Measurements from ENCODE around the gene ZNF808. TPM values are rescaled to one million over a fixed set of nuclear protein-coding genes. Genes with fewer than 3 reads are reported as not detected.
"Not testable (repeated sequence)": the region's sequence is repeated elsewhere in the genome, so short reads cannot be mapped to it uniquely, and the experiment has no call there.

ZNF808 gene
- total RNA-seq, 1 donor from 2014 or later: 48.0 TPM

DNA sequence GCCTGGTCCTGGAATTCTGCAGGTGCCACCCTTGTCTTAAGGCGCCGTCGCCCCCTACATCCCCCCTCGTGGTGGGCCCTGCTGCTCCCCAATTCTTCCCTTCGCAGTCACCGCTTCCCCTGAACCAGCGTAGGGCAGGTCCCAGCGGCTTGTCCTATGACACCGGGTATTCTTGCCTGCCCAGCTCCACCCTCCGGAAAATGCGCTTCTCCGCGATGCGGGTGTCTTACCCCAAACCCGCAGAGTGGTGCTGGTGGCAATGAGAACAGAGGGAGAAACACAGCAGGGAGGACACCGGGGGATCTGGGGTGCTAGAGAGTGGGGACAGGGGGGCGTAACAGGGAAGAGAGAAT, 9.0 kb downstream of the ZNF808 start:
- peak; percentile 13 for DNase-seq

DNA sequence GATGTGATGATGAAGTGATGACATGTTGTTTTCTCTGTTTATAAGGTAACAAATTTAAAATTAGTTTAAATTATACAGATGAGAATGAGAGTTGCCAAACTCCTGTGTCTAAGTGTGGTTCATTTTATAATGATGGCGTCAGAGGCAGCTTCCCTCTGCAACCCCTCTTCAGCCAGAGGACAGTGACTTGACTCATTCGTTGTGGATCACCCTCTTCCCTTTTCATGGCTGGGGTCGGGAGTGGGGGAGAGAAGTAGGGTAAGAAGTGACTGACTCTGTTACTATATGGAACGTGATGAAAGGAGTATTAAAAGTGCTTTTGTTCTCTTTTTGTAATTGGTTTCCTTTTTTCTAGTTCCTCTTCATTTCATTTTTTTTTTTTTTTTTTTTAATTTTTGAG, 11.3 kb downstream of the ZNF808 start:
- not testable (repeated sequence) for DNase-seq

DNA sequence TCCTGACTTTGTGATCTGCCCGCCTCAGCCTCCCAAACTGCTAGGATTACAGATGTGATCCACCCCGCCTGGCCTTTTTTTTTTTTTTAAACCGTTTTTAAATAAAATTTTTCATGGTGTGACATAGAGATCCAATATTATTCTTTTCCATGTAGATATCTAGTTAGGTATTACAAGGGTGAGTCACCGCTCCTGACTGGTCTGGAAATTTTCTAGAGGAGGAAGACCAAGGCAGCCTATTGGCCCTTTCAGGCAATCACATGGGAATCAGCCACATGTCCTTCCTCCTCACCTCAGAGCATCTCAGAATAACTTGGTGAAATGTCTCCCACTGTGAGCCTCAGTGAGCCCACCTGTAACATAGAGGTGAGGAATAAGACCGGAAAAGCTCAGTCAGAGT, 13.7 kb downstream of the ZNF808 start:
- not testable (repeated sequence) for DNase-seq

DNA sequence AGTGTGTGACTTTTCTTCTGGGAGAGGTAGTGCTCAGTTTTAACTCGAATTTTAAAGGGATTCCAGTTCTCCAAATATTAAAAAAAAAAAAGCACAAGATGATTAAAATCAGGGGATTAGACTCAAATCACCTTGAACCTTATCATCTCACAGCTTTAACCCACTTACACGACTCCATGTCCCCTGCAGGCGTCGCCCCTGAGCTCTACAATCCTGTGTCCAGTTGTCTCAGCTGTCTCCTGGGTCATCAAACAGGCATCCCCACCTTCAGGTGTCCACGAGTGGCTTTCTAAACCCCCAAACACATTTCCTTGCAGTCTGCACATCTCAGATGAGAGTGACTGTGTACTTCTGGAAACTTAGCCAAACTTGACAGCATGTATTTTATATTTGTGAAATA, 14.1 kb downstream of the ZNF808 start:
- DNase-seq: no peak

DNA sequence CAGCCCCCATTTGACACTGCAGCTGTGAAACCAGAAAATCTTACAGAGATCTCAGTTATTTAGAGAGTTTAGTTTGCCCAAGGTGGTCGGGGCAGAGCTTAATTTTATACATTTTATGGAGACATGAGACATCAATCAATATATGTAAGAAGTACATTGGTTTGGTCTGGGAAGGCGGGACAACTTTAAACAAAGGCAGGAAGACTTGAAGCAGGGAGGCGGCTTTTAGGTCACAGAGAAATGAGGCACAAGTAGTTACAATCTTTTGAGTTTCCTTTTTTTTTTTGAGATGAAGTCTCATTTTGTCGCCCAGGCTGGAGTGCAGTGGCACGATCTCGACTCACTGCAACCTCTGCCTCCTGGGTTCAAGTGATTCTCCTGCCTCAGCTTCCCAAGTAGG, 15.1 kb downstream of the ZNF808 start:
- DNase-seq: not testable (repeated sequence)

DNA sequence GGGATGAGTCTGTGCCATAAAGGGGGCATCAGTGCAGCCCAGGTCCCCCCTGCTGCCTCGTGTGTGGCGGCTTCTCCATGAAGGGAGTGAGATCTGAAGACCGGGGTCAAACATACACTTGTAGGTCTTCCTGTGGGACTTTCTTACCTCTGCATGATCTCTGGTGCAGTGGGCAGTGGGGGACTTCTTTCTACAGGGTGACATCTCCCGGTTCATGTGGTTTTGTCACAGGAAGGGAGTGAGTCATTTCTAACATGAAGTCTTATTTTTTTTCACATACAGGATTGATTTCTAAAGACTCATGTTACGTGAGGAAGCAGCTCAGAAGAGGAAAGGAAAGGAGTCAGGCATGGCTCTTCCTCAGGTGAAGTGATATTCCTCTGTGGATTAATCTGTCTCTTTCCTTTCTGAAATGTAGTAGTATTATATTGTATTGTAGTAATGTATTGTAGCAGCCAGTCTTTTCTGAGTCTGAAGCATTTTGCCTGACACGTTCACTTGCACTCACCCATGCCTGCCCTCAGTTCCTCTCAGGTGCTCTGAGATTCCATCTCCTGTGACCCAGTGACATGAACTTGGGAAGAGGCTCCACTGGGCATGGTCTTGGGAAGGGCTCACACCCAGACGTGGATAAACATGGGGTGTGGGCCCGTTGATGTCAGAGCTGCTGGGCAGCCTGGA, 15.7 kb downstream of the ZNF808 start:
- no peak for DNase-seq

DNA sequence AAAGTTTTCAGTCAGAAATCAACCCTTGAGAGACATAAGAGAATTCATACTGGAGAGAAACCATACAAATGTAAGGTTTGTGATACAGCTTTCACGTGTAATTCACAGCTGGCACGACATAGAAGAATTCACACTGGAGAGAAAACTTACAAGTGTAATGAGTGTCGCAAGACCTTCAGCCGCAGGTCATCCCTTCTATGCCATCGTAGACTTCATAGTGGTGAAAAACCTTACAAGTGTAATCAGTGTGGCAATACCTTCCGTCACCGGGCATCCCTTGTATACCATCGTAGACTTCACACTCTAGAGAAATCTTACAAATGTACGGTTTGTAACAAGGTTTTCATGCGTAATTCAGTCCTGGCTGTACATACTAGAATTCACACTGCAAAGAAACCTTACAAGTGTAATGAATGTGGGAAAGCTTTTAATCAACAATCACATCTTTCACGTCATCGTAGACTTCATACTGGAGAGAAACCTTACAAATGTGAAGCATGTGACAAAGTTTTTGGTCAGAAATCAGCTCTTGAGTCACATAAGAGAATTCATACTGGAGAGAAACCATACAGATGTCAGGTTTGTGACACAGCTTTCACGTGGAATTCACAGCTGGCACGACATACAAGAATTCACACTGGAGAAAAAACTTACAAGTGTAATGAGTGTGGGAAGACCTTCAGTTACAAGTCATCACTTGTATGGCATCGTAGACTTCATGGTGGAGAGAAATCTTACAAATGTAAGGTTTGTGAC, 26.9 kb downstream of the ZNF808 start:
- no peak for DNase-seq

DNA sequence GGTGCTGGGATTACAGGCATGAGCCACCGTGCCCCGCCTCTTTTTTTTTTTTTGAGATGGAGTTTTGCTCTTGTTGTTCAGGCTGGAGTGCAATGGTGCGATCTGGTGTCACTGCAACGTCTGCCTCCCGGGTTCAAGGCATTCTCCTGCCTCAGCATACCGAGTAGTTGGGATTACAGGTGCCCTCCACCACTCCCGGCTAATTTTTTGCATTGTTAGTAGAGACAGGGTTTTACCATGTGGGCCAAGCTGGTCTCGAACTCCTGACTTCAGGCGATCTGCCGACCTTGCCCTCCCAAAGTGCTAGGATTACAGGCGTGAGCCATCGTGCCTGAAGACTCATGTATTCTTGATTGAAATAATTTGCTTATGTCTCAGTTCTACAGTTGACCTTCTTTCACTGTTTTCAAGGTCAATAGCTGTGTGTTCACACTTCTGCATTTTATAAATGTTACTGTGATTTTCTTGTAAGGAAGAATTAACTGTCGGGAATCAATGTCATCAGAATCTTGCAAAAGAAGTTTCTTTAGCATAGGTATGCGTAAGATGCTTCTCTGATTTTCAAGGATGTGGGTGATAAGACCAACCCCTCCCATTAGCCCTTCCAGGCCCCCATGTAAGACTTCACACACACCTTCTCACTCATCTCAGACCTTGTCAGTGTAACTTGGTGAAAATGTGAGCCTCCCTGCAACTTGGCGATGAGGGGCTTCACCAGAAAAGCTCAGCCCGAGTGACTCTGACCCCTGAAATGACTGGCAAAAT, 29.9 kb downstream of the ZNF808 start:
- no peak for DNase-seq

DNA sequence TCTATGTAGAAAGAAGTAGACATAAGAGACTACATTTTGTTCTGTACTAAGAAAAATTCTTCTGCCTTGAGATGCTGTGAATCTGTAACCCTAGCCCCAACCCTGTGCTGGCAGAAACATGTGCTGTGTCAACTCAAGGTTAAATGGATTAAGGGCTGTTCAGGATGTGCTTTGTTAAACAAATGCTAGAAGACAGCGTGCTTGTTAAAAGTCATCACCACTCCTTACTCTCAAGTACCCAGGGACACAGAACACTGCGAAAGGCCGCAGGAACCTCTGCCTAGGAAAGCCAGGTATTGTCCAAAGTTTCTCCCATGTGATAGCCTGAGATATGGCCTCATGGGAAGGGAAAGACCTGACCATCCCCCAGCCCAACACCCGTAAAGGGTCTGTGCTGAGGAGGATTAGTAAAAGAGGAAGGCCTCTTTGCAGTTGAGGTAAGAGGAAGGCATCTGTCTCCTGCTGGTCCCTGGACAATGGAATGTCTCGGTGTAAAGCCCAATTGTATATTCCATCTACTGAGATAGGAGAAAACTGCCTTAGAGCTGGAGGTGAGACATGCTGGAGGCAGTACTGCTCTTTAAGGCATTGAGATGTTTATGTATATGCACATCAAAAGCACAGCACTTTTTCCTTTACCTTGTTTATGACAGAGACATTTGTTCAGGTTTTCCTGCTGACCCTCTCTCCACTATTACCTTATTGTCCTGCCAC, 31.4 kb downstream of the ZNF808 start:
- DNase-seq: peak; percentile 5

DNA sequence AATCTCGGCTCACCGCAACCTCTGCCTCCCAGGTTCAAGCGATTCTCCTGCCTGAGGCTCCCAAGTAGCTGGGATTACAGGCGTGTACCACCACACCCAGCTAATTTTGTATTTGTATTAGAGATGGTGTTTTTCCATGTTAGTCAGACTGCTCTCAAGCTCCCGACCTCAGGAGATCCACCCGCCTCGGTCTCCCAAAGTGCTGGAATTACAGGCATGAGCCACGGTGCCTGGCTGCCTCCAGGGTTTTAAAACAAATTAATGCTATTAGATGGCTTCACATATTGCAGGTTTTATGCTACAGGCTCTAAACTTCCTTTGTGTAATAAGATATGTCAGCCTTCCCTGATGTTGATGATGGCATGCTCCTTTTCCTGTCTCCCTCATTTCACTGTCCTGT, 34.1 kb downstream of the ZNF808 start:
- DNase-seq: not testable (repeated sequence)

DNA sequence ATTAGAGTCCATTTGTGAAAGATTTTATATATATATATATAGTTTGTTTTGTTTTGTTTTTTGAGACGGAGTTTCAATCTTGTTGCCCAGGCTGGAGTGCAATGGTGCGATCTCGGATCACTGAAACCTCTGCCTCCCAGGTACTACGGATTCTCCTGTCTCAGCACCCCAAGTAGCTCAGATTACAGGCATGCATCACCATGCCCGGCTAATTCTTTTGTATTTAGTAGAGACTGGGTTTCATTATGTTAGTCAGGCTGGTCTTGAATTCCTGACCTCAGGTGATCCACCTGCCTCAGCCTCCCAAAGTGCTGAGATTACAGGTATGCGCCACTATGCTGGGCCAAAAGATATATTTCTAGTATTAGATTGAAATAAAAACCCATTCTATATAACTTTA, 38.7 kb downstream of the ZNF808 start:
- DNase-seq: no peak

DNA sequence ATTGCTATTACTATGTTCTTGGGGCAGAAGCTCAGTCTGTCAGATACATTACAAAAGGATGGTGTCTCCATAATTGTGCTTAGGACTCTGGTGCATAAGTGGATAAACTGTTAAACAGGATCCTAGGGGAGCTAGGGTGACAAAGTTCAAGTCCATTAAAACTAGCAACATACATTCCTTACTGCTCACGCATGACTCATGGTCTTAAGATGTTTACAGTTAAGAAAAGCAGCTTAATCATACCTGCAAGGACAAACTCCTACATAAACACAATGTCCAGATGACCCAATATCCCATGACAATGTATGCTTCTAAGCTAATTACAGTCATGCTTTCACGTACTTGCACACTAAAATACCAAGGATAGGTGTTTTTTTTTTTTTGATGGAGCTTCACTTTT, 39.1 kb downstream of the ZNF808 start:
- DNase-seq: no peak

DNA sequence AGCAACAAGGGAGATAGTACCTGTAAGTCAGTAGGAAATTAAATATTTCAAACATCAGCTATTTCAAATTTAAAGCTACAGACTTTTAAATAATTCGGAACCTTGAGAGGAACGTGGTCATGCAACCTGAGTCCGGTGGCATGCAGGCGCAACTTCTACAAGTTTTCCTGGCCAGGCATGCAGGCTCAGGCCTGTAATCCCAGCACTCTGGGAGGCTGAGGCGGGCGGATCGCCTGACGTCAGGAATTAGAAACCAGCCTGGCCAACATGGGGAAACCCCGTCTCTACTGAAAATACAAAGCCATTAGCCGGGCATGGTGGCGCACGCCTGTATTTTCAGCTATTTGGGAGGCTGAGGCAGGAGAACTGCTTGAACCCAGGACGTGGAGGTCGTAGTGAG, 40.5 kb downstream of the ZNF808 start:
- DNase-seq: no peak

DNA sequence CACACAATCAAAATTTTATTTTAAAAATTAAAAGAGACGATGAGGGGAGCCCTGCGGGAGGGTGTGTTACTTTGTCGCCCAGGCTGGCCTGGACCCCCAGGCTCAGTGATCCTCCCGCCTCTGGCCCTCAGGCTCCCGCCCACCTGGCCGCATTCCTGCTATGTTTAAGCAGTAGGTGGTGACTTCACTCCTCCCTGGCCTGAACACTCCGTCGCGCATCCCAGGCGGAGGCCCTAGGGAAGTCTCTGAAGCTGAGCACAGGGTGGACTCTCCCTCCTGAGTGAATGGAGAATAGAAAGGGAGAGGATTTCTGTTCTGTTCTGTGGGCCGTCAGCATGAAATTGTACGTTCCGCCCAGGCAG, 42.2 kb downstream of the ZNF808 start:
- DNase-seq: peak; percentile 72

DNA sequence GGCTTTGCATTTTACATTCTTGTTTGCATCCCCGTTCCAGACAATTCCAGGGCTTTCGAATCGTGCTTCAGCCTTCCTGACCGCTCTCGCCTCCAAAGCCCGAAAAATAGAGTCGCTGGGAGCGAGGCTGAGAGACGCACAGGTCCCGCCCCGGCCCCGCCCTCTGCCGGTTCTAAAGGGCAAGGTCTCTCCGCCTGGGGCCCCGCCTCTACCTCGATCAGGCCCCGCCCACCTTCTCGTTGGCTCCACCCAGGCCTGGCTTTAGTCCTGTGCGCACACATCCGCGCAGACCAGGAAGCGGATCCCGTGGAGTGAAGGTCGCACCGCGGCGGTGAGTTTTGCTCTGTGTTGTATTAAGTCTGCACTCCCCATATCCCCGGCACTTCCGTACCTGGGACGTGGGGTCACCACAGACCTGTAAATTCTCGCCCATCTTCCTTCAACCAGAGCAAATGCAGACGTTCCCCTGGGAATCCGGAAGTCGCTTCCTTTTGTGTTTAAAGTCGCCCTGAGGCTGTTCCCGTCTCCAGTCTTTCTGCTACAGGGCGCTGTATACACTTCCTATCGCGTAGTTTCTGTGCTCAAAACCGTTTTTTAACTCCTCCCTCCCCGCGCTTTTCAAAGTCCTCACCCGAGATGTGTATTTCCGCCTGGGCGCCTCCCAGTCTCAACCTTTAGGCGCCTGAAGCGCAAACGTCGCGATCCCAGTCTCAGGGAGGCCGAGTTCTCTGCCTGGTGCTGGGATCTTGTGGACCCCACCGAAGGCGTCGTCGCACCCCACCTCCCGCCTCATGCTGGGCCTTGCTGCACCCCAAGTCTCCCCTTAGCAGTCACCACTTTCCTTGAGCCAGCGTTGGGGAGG, 42.8 kb downstream of the ZNF808 start, which contains the start of gene ZNF701:
Gene ZNF701, plus strand, starts transcription at position 288 of the 862 bp plus-strand sequence. CDS start 3,861 bp downstream, outside the sequence.
- peak; percentile 98 for DNase-seq

DNA sequence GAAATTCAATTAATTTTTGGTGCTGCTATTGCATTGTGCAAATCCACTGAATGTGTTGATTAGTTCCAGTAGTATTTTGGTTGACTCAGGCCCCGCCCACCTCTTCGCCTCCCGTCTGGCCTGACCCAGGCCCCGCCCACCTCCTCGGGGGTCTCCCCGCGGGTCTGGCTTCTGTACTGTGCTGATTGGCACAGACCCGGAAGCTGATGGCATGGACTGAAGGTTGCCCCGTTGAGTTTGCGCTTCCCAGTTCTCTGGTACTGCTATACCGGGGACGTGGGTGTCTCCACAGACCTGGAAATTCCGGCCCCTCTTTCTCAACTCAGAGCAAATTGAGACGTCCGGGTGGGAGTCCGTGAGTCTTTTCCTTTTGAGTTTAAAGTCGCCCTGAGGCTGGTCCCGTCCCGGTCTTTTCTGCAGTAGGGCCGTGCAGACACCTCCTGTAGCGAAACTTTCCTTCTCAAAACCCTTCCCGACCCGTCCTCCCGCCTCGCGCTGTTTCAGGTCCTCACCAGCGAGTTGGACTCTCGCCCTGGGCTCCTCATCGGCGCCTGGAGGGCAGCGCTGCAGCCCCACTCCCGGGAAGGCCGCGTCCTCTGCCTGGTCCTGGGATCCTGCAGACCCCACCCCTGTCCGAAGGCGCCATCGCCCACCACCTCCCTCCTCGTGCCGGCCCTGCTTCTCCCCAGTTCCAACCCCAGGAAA, 57.4 kb downstream of the ZNF808 start:
- DNase-seq: no peak

DNA sequence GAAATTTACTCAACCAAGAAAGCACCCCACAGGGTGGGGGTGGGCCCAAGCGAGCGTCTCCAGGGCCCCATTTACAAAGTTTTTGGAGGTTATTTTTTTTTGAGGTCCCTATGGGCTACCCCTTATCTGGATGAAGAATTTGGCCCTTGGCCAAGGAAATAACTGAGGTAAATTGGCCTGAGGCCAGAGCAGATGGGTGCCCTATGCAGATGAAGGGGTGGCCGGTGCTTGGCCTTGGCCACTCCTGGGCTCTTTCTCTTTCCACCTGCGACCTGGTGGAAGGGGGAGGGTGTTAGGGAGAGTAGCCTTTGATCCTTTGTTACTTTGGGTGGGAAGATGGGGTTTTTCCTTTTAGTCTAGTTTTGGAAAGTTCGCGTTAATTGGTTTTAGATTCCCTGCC, 58.1 kb downstream of the ZNF808 start:
- DNase-seq: no peak

DNA sequence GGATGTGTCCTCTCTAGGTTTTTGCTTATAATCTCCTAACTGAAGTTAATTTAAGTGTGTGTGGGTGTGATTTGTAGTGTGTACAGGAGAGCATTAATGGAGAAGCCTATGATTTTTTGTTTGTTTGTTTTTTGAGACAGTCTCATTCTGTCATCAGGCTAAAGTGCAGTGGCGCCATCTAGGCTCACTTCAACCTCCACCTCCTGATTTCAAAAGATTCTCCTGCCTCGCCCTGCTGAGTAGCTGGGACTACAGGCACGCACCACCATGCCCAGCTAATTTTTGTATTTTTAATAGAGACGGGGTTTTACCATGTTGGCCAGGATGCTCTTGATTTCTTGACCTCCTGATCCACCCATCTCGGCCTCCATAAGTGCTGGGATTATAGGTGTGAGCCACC, 63.3 kb downstream of the ZNF808 start:
- DNase-seq: peak; percentile 20

DNA sequence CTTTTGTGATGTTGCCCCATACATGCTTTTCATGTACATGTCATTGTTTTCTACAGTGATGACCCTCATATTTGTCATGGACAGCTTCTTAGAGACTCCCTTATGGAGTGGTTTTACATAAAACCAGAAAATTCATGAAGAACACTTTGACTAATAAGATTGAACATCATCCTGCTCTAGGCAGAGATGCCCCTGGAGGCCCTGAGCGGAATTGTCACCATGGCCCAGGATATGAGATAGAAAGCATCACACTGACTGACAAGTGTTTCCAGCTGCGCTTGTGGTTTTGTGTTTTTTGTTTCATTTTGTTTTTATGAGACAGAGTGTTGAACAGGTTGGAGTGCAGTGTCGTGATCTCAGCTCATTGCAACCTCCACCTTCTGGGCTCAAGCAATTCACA, 64.8 kb downstream of the ZNF808 start:
- DNase-seq: no peak

DNA sequence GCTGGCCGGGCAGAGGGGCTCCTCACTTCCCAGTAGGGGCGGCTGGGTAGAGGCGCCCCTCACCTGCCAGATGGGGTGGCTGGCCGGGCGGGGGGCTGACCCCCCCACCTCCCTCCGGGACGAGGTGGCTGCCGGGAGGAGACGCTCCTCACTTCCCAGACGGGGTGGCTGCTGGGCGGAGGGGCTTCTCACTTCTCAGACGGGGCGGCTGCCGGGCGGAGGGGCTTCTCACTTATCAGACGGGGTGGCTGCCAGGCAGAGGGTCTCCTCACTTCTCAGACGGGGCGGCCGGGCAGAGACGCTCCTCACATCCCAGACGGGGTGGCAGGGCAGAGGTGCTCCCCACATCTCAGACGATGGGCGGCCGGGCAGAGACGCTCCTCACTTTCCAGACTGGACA, 66.0 kb downstream of the ZNF808 start:
- not testable (repeated sequence) for DNase-seq

DNA sequence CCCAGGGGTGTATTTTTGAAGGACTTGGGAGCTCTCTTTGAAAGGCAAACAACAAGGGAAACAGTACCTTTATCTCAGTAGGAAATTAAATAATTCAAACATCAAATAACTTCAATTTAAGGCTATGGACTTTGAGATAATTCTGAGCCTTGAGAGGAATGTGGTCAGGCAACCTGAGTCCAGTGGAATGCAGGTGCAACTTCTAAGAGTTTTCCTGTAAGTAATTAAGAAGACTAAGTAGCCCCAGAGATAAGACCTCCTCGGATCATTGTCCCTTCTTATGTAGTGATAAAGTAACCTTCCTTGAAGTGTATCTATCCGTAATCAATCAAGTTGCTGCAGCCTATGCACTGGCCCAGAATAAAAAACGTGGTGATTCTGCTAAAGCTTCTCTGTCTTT, 71.8 kb downstream of the ZNF808 start:
- no peak for DNase-seq

Data from tongue (tissue), 2 donors.